ENCODE measurements around the gene CD274.

DNA sequence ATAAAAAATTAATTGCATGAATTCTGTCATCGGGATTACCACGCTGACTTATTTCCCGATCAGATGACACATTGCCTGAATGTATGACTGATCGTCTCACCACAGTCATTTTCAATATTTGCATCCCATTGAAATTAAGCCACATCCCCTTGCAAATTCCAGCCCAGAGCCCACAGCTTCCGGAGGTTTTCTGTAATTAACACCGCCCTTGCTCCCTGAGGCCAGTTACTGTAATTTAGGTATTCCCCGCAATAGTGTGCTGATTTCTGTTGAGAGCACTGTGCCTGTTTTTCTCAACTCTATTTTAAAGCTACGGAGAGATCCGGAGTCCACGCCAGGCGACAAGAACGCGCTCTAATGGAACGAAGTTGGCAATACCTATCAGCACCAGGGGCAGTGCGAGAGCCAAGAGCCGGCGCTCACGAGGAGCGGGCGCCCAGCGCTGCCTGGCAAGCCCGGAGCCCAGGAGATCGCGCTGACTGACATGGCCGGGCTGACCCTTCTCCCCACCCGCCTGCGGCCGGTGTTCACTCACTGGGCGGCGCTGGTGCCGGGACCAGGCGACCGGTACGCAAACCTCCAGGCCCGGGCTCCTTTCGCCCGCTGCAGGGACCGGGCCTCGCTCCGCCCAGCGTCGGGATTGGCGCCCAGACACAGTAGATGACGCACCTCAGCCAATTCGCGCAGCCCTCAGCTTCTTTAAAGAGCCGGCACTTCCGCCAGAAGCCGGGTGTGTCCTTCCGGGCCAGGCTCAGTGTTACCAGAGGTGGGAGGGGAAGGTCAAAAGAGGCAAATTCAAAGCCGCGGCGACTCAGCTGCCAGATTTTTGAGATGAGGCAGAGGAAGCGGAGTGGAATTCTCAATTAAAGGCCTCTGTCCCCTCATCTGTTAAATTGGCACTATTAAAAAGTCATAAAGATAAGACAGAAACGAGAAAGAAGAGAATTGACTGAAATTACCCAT is 12.8 kb upstream of the CD274 start, which contains the start of gene PLGRKT:
- TF ChIP-seq, protein P1, sequence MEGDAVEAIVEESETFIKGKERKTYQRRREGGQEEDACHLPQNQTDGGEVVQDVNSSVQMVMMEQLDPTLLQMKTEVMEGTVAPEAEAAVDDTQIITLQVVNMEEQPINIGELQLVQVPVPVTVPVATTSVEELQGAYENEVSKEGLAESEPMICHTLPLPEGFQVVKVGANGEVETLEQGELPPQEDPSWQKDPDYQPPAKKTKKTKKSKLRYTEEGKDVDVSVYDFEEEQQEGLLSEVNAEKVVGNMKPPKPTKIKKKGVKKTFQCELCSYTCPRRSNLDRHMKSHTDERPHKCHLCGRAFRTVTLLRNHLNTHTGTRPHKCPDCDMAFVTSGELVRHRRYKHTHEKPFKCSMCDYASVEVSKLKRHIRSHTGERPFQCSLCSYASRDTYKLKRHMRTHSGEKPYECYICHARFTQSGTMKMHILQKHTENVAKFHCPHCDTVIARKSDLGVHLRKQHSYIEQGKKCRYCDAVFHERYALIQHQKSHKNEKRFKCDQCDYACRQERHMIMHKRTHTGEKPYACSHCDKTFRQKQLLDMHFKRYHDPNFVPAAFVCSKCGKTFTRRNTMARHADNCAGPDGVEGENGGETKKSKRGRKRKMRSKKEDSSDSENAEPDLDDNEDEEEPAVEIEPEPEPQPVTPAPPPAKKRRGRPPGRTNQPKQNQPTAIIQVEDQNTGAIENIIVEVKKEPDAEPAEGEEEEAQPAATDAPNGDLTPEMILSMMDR (conservative IDR thresholded peaks at IDR 0.05; ENCODE audit: low read depth in 2 of 2) = peak; percentile 19 to 27; a peak in 2 of 4 replicates
- TF ChIP-seq STAT1 (IDR thresholded peaks at IDR 0.05; ENCODE audit: unreplicated experiment) = no peak
- TF ChIP-seq EZH2phosphoT487 (IDR thresholded peaks at IDR 0.05; ENCODE audit: unreplicated experiment) = no peak
- TF ChIP-seq EZH2 (IDR thresholded peaks at IDR 0.05; ENCODE audit: low read depth, unreplicated experiment) = no peak
- peak; percentile 51; the same call in 1 of the 2 replicates for TF ChIP-seq ETS1 (IDR thresholded peaks at IDR 0.05)
- TF ChIP-seq, protein P2, sequence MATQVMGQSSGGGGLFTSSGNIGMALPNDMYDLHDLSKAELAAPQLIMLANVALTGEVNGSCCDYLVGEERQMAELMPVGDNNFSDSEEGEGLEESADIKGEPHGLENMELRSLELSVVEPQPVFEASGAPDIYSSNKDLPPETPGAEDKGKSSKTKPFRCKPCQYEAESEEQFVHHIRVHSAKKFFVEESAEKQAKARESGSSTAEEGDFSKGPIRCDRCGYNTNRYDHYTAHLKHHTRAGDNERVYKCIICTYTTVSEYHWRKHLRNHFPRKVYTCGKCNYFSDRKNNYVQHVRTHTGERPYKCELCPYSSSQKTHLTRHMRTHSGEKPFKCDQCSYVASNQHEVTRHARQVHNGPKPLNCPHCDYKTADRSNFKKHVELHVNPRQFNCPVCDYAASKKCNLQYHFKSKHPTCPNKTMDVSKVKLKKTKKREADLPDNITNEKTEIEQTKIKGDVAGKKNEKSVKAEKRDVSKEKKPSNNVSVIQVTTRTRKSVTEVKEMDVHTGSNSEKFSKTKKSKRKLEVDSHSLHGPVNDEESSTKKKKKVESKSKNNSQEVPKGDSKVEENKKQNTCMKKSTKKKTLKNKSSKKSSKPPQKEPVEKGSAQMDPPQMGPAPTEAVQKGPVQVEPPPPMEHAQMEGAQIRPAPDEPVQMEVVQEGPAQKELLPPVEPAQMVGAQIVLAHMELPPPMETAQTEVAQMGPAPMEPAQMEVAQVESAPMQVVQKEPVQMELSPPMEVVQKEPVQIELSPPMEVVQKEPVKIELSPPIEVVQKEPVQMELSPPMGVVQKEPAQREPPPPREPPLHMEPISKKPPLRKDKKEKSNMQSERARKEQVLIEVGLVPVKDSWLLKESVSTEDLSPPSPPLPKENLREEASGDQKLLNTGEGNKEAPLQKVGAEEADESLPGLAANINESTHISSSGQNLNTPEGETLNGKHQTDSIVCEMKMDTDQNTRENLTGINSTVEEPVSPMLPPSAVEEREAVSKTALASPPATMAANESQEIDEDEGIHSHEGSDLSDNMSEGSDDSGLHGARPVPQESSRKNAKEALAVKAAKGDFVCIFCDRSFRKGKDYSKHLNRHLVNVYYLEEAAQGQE (IDR thresholded peaks at IDR 0.05; ENCODE audit: unreplicated experiment) = no peak
- TF ChIP-seq POLR2AphosphoS5 (IDR thresholded peaks at IDR 0.05; ENCODE audit: low read depth) = peak; percentile 94
- TF ChIP-seq CREB1 (CRISPR knock-in tag; IDR thresholded peaks at IDR 0.05; ENCODE audit: low read depth) = peak; percentile 68
